Measurements from ENCODE around the gene BCL7C. TPM values are rescaled to one million over a fixed set of nuclear protein-coding genes. Genes with fewer than 3 reads are reported as not detected.
A peak's percentile ranks its signal among the peaks of the same experiment; 100 is the strongest.

The BCL7C gene
- total RNA-seq, 1 experiment from 2014 or later, result 33.9 TPM

DNA sequence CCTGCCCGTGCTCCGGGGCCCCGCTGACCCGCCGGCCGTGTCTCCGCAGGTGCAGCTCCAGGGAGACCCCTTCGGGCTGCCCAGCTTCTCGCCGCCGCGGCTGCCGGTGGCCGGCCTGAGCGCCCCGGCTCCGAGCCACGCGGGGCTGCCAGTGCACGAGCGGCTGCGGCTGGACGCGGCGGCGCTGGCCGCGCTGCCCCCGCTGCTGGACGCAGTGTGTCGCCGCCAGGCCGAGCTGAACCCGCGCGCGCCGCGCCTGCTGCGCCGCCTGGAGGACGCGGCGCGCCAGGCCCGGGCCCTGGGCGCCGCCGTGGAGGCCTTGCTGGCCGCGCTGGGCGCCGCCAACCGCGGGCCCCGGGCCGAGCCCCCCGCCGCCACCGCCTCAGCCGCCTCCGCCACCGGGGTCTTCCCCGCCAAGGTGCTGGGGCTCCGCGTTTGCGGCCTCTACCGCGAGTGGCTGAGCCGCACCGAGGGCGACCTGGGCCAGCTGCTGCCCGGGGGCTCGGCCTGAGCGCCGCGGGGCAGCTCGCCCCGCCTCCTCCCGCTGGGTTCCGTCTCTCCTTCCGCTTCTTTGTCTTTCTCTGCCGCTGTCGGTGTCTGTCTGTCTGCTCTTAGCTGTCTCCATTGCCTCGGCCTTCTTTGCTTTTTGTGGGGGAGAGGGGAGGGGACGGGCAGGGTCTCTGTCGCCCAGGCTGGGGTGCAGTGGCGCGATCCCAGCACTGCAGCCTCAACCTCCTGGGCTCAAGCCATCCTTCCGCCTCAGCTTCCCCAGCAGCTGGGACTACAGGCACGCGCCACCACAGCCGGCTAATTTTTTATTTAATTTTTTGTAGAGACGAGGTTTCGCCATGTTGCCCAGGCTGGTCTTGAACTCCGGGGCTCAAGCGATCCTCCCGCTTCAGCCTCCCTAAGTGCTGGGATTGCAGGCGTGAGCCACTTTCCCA is 8.4 kb upstream of the BCL7C start:
- Mint-ChIP-seq H3K4me1 (ENCODE audit: insufficient read depth, unreplicated experiment) (peaks cover under 1% of the 10 kb centered on the region), H3K9me3 (ENCODE audit: unreplicated experiment) (no peaks in the 10 kb centered on the region), H3K36me3 (ENCODE audit: insufficient read depth, unreplicated experiment) (no peaks in the 10 kb centered on the region), H3K27ac (ENCODE audit: low read depth, unreplicated experiment) (peak overlapping the region; percentile 55), H3K27me3 (ENCODE audit: insufficient read depth, unreplicated experiment) (no peaks in the 10 kb centered on the region), H3K4me3 (ENCODE audit: unreplicated experiment) (peak overlapping the region; percentile 75)
- CTCF ChIA-PET, result interaction anchor here (0.6 to 5.6 kb wide), 29 partner anchors 8 to 336 kb away, joined by 3 to 88 read pairs (median 5); no protein-coding TSS in a partner anchor
- POLR2A ChIA-PET, result interaction anchor here (0.6 to 1.8 kb wide), 18 partner anchors 9 to 205 kb away, joined by 3 to 7 read pairs (median 4); no protein-coding TSS in a partner anchor
- BruUV-seq (replicated peaks), result no TSS peak
- intact Hi-C loops (cut with micrococcal nuclease), result loop anchor here (1.0 kb wide), 1 partner anchor 58 kb away; no protein-coding TSS in a partner anchor
- TF ChIP-seq, protein P1, sequence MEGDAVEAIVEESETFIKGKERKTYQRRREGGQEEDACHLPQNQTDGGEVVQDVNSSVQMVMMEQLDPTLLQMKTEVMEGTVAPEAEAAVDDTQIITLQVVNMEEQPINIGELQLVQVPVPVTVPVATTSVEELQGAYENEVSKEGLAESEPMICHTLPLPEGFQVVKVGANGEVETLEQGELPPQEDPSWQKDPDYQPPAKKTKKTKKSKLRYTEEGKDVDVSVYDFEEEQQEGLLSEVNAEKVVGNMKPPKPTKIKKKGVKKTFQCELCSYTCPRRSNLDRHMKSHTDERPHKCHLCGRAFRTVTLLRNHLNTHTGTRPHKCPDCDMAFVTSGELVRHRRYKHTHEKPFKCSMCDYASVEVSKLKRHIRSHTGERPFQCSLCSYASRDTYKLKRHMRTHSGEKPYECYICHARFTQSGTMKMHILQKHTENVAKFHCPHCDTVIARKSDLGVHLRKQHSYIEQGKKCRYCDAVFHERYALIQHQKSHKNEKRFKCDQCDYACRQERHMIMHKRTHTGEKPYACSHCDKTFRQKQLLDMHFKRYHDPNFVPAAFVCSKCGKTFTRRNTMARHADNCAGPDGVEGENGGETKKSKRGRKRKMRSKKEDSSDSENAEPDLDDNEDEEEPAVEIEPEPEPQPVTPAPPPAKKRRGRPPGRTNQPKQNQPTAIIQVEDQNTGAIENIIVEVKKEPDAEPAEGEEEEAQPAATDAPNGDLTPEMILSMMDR (IDR thresholded peaks at IDR 0.05; ENCODE audit: unreplicated experiment), result no peak
- DNase-seq (ENCODE audit: unreplicated experiment), result peak; percentile 57

DNA sequence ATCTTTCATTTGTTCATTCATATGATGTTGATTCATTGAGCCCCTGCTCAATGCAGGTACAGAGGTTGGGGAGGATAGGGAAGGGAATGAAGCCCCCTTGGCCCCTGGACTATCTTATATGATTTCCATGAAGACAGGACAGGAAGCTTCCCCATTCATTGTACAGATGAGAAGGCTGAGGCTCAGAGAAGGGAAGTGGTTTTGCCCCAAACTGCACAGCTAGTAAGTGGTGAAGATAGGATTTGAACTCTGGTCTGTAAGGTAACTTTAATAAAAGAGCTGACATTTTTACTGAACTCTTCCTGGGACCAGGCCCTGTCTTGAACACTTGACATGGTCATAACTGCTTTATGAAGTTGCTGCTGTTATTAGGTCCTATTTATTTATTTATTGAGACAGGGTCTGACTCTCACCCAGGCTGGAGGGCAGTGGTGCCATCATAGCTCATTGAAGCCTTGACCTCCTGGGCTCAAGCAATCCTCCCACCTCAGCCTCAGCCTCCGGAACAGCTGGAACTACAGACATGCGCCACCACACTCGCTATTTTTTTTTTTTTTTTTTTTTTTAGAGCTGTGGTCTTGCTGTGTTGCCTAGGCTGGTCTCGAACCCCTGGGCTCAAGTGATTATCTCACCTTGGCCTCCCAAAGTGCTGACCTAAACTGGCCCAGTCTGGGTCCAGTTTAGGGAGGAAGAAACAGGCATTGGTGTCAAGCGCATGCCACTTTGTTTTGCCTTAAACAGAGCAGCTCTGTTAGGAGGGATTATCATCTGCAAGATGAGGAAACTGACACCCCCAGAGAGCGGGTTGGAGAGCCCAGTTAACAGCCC is 7.5 kb upstream of the BCL7C start:
- Mint-ChIP-seq H3K36me3 (ENCODE audit: insufficient read depth, unreplicated experiment) (no peaks in the 10 kb centered on the region), H3K27ac (ENCODE audit: low read depth, unreplicated experiment) (no peak overlapping the region), H3K27me3 (ENCODE audit: insufficient read depth, unreplicated experiment) (no peaks in the 10 kb centered on the region), H3K4me3 (ENCODE audit: unreplicated experiment) (no peak overlapping the region), H3K9me3 (ENCODE audit: unreplicated experiment) (no peaks in the 10 kb centered on the region), H3K4me1 (ENCODE audit: insufficient read depth, unreplicated experiment) (peaks cover 8% of the 10 kb centered on the region)
- POLR2A ChIA-PET, result interaction anchor here (0.6 to 1.8 kb wide), 18 partner anchors 8 to 160 kb away, joined by 3 to 7 read pairs (median 5); no protein-coding TSS in a partner anchor
- CTCF ChIA-PET, result interaction anchor here (0.5 to 5.6 kb wide), 32 partner anchors 9 to 874 kb away, joined by 3 to 88 read pairs (median 4); partner anchors contain the start of gene ZNF747
- DNase-seq (ENCODE audit: unreplicated experiment), result no peak
- intact Hi-C loops (cut with micrococcal nuclease), result loop anchor here (1.0 kb wide), 1 partner anchor 57 kb away; no protein-coding TSS in a partner anchor
- TF ChIP-seq, protein P1 (IDR thresholded peaks at IDR 0.05; ENCODE audit: unreplicated experiment), result no peak
- no TSS peak for BruUV-seq (replicated peaks)

DNA sequence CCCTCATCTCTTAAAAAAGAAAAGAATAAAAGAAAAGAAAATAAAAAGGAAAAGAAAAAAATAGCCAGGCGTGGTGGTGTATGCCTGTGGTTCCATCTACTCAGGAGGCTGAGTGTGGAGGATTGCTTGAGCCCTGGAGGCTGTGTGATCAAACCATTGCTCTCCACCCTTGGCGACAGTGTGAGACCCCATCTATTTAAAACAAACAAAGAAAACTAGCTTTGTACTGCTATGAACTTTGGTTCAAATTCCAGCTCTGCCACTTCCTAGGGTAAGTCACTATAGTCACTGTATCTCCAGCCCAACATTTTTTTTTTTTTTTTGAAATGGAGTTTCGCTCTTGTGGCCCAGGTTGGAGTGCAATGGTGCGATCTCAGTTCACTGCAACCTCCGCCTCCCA is 6.7 kb upstream of the BCL7C start:
- Mint-ChIP-seq H3K4me3 (ENCODE audit: unreplicated experiment) (no peak overlapping the region), H3K27me3 (ENCODE audit: insufficient read depth, unreplicated experiment) (no peaks in the 10 kb centered on the region), H3K27ac (ENCODE audit: low read depth, unreplicated experiment) (no peak overlapping the region), H3K4me1 (ENCODE audit: insufficient read depth, unreplicated experiment) (peaks cover 12% of the 10 kb centered on the region), H3K9me3 (ENCODE audit: unreplicated experiment) (no peaks in the 10 kb centered on the region), H3K36me3 (ENCODE audit: insufficient read depth, unreplicated experiment) (no peaks in the 10 kb centered on the region)
- POLR2A ChIA-PET, result interaction anchor here (0.8 to 1.3 kb wide), 3 partner anchors 22 to 45 kb away, joined by 3 to 5 read pairs (median 3); no protein-coding TSS in a partner anchor
- intact Hi-C loops (cut with micrococcal nuclease), result no loop called here
- no TSS peak for BruUV-seq (replicated peaks)
- CTCF ChIA-PET, result interaction anchor here (0.5 to 5.6 kb wide), 19 partner anchors 8 to 366 kb away, joined by 3 to 88 read pairs (median 8); partner anchors contain the start of gene ZNF747
- DNase-seq (ENCODE audit: unreplicated experiment), result no peak
- TF ChIP-seq, protein P1 (IDR thresholded peaks at IDR 0.05; ENCODE audit: unreplicated experiment), result no peak

Data from MCF 10A (cell line).